OCI-LY7 (cell line): ENCODE measurements around the gene SLC25A25. TPM values are rescaled to one million over a fixed set of nuclear protein-coding genes. Genes with fewer than 3 reads are reported as not detected.

Experiments used
- Bru-seq: library from RNA; stranded (reverse); fragments of 400-500 nt; gene quantifications from one replicate; lab custom pipeline; 2021; lab: Mats Ljungman, UMichigan
- BruChase-seq, 2 experiments: library from RNA; stranded (reverse); fragments of 400-500 nt; gene quantifications; one replicate each; lab custom pipeline; 2021; lab: Mats Ljungman, UMichigan
- BruUV-seq: library from RNA; stranded (reverse); fragments of 400-500 nt; replicated peaks from 2 replicates; lab custom pipeline; 2021; lab: Mats Ljungman, UMichigan
- CTCF ChIA-PET: fragments of 300-600 bp; sonication (Branson Sonifier 250); formaldehyde crosslinking; loops from one replicate; lab custom pipeline; 2022; ENCODE audit warnings: antibody characterized with exemption; ENCODE audit not compliant: unreplicated experiment; lab: Charles Lee
- POLR2A ChIA-PET: fragments of 300-600 bp; sonication (Branson Sonifier 250); formaldehyde crosslinking; loops from one replicate; lab custom pipeline; 2022; ENCODE audit warnings: antibody characterized with exemption; lab: Charles Lee
- DNase-seq: peaks from one replicate; pipeline ENCODE4 v3.0.0-alpha.2; 2015; ENCODE audit warnings: low spot score
- H2AFZ ChIP-seq: fragments of 200-600 bp; sonication (generic), shearing (Covaris generic); 2 replicates; pipeline ENCODE4 v1.6.1; 2014; ENCODE audit warnings: mild to moderate bottlenecking, antibody characterized with exemption, low read length, moderate library complexity
- H3K27ac ChIP-seq: fragments of 200-600 bp; sonication (generic); 2 replicates; pipeline ENCODE4 v1.5.1; 2014; ENCODE audit warnings: mixed run types, low read depth, mild to moderate bottlenecking, moderate library complexity, low read length, inconsistent platforms; ENCODE audit not compliant: poor library complexity, severe bottlenecking
- H3K36me3 ChIP-seq: fragments of 200-600 bp; sonication (generic); 2 replicates; pipeline ENCODE4 v1.6.1; 2014; ENCODE audit warnings: mild to moderate bottlenecking, antibody characterized with exemption, low read length, moderate library complexity, mixed read lengths; ENCODE audit not compliant: insufficient read depth
- H3K4me1 ChIP-seq: fragments of 200-600 bp; sonication (generic); 2 replicates; pipeline ENCODE4 v1.5.1; 2014; ENCODE audit warnings: mild to moderate bottlenecking, low read length; ENCODE audit not compliant: insufficient read depth, poor library complexity, severe bottlenecking
- H3K4me2 ChIP-seq: fragments of 200-600 bp; sonication (generic); 2 replicates; pipeline ENCODE4 v1.6.1; 2014; ENCODE audit warnings: mild to moderate bottlenecking, low read length
- H3K4me3 ChIP-seq: fragments of 200-600 bp; sonication (generic); 2 replicates; pipeline ENCODE4 v1.5.1; 2014; ENCODE audit warnings: mild to moderate bottlenecking, low read depth, low read length; ENCODE audit not compliant: poor library complexity, severe bottlenecking
- H3K79me2 ChIP-seq: fragments of 200-600 bp; sonication (generic); 2 replicates; pipeline ENCODE4 v1.6.1; 2016; ENCODE audit warnings: low read depth, mild to moderate bottlenecking, low read length, moderate library complexity, mixed read lengths; ENCODE audit not compliant: insufficient read depth
- H3K9me2 ChIP-seq: fragments of 200-600 bp; sonication (generic); 2 replicates; pipeline ENCODE4 v1.6.1; 2016; ENCODE audit warnings: mild to moderate bottlenecking, low read length, mixed read lengths; ENCODE audit not compliant: insufficient read depth
- H3K9me3 ChIP-seq: fragments of 200-600 bp; sonication (generic); 2 replicates; pipeline ENCODE4 v1.6.1; 2014; ENCODE audit warnings: mild to moderate bottlenecking, mixed run types, low read length, mixed read lengths
- H4K20me1 ChIP-seq: fragments of 200-600 bp; sonication (generic); 2 replicates; pipeline ENCODE4 v1.6.1; 2014; ENCODE audit warnings: mild to moderate bottlenecking, antibody characterized with exemption, low read length, moderate library complexity, mixed read lengths; ENCODE audit not compliant: insufficient read depth
- CTCF ChIP-seq: fragments of 200-600 bp; sonication (generic); conservative IDR thresholded peaks from 2 replicates; pipeline ENCODE4 v1.5.1; 2014; ENCODE audit warnings: mild to moderate bottlenecking, antibody characterized with exemption, low read length, moderate library complexity, mixed read lengths
- EZH2phosphoT487 ChIP-seq: fragments of 200-600 bp; sonication (generic); IDR thresholded peaks from 2 replicates; pipeline ENCODE4 v1.6.1; 2018; ENCODE audit warnings: low read depth, borderline replicate concordance, mild to moderate bottlenecking, mixed run types, antibody characterized with exemption, low read length, moderate library complexity, mixed read lengths
- intact Hi-C: fragments of 100-400 bp; cut with micrococcal nuclease; formaldehyde crosslinking; loops from one replicate; pipeline ENCODE4 v1.10.0; 2022; ENCODE audit not compliant: unreplicated experiment
- long read RNA-seq: library from polyadenylated mRNA; stranded (forward); transcript quantifications from one replicate; pipeline ENCODE4 v2.0.0, GENCODE V29; 2022
- total RNA-seq, 2 experiments: library from RNA; depleted of rRNA in 1 of 2; stranded (reverse); fragments of >200 nt in 1 of 2; shearing (Covaris generic) in 1 of 2; gene quantifications; 2 replicates each; pipeline ENCODE4 v1.2.3, GENCODE V29; 2014 to 2022

The SLC25A25 gene
- total RNA-seq (2014; rRNA removed; shearing (Covaris generic)) (21.4 and 23.7 TPM in 2 replicates), total RNA-seq (2022) (17.6 and 20.2 TPM in 2 replicates), Bru-seq, nascent RNA (percentile 73 among the genes with signal in this experiment), BruChase-seq, experiment 1, labeled RNA remaining after a 6-hour chase (percentile 76 among the genes with signal in this experiment), BruChase-seq, experiment 2, labeled RNA remaining after a 2-hour chase (percentile 68 among the genes with signal in this experiment)
- long read RNA-seq, transcript SLC25A25-203 (10 exons, 3,431 nt), result major isoform, 34 of 50 reads
- long read RNA-seq, partial matches to known transcripts, result 13 of 50 reads
- long read RNA-seq, other reads (novel, unspliced or antisense), result 3 of 50 reads

DNA sequence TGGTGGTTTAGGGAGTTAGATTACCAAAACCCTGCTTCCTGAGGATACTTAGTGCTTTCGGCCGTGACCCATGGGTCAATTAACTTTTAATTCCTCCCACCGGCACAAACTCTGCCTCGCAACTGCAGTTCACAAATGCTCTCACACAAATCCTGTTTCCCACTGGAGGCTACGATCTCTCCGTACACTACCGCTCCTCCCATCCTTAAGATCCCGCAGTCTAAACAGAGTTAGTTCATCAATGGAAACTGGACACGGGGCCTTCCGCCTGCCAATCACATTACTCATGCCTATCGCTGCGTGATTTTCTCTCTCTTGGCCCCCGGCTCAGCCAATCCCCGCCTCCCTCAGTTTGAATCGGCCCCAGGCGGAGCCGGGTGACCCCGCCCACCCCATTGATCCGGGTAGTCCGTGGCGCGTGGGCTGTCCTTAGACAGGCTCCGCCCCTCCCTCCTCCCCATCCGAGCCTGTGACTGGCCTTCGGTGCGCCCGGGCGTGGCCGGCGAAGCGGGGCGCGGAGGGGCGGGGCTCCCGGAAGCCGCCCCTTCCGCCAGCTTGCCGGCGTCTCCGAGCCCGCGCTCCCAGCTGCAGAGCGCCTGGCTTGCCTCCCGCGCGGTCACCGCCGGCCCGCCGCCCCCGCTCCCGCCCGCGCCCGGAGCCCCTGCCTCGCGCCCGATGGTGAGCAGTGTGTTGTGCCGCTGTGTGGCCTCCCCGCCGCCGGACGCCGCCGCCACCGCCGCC lies at the start of gene SLC25A25:
SLC25A25 (plus strand) TSS at position 588 of the 741 bp plus-strand sequence; CDS start at position 676, 88 bp downstream.
- Histone ChIP-seq H3K36me3 (peaks cover 8% of the 10 kb centered on the region), H3K79me2 (peaks cover 55% of the 10 kb centered on the region), H2AFZ (peak within 1 kb of the TSS; percentile 85; the same call in 1 of the 2 replicates), H3K9me2 (no peaks in the 10 kb centered on the region), H3K4me2 (peak within 1 kb of the TSS; percentile 89), H4K20me1 (no peaks in the 10 kb centered on the region), H3K4me3 (peak within 1 kb of the TSS; percentile 87), H3K4me1 (peaks cover 49% of the 10 kb centered on the region), H3K27ac (peak within 1 kb of the TSS; percentile 92), H3K9me3 (no peaks in the 10 kb centered on the region)
- CTCF ChIA-PET, result interaction anchor here (0.6 to 1.0 kb wide), 2 partner anchors 11 to 19 kb away, joined by 3 to 5 read pairs; no protein-coding TSS in a partner anchor
- POLR2A ChIA-PET, result interaction anchor here (1.0 kb wide), 2 partner anchors 40 to 145 kb away, joined by 3 read pairs; no protein-coding TSS in a partner anchor
- BruUV-seq, result no TSS peak
- intact Hi-C loops, result loop anchor here (5.0 kb wide), 1 partner anchor 291 kb away; the partner anchor contains the start of gene SH2D3C
- peak; percentile 99 for DNase-seq
- TF ChIP-seq CTCF (no peak), EZH2phosphoT487 (no peak)

GRCh38 chr9:128020692-128021091 lies 47.3 kb upstream of the SLC25A25 start:
- intact Hi-C loops, result no loop called here
- no peak overlapping the region for H3K4me2 ChIP-seq
- H2AFZ ChIP-seq, result no peak overlapping the region
- no peaks in the 10 kb centered on the region for H3K9me3 ChIP-seq
- H3K4me1 ChIP-seq, result peaks cover 27% of the 10 kb centered on the region
- H3K27ac ChIP-seq, result no peak overlapping the region
- no peaks in the 10 kb centered on the region for H4K20me1 ChIP-seq
- H3K4me3 ChIP-seq, result no peak overlapping the region
- H3K36me3 ChIP-seq, result no peaks in the 10 kb centered on the region
- TF ChIP-seq EZH2phosphoT487, result no peak
- peak; percentile 75 for TF ChIP-seq CTCF
- POLR2A ChIA-PET, result interaction anchor here (1.0 to 1.3 kb wide), 2 partner anchors 48 to 77 kb away, joined by 3 to 4 read pairs; no protein-coding TSS in a partner anchor
- CTCF ChIA-PET, result no interaction called here
- BruUV-seq, result no TSS peak
- H3K79me2 ChIP-seq, result no peaks in the 10 kb centered on the region
- no peak for DNase-seq
- H3K9me2 ChIP-seq, result no peaks in the 10 kb centered on the region
